Measurements from ENCODE around the gene SYNM. TPM values are rescaled to one million over a fixed set of nuclear protein-coding genes. Genes with fewer than 3 reads are reported as not detected.

Gene SYNM
- total RNA-seq, 1 donor from 2014 or later: 53.2 TPM

- Histone ChIP-seq H3K27ac (ENCODE audit: low read depth, low read length) (peak overlapping the region; percentile 76), H3K4me3 (ENCODE audit: low read length in 3 of 3) (peak overlapping the region in 2 of 3 donors; percentile 4 to 49), H3K4me1 (ENCODE audit: control insufficient read depth in 3 of 3, insufficient read depth in 3 of 3, low read length in 3 of 3) (peaks cover 73 to 94% (median 89%) of the 10 kb centered on the region in 3 donors), H3K9me3 (ENCODE audit: control insufficient read depth in 3 of 3, low read length in 3 of 3) (no peaks in the 10 kb centered on the region), H3K27me3 (ENCODE audit: control insufficient read depth in 3 of 3, insufficient read depth in 3 of 3, low read length in 3 of 3) (no peaks in the 10 kb centered on the region), H3K36me3 (ENCODE audit: control insufficient read depth in 3 of 3, insufficient read depth in 3 of 3, low read length in 3 of 3) (peaks cover 19 to 34% (median 33%) of the 10 kb centered on the region in 3 donors), H3K9ac (ENCODE audit: low read depth in 1 of 3, low read length in 3 of 3) (peak overlapping the region; percentile 54 to 77 (median 66))
These were observed 9.8 kb downstream of the SYNM start for GRCh38 chr15:99114511-99115299.

GRCh38 chr15:99115300-99116215, 10.7 kb downstream of the SYNM start:
- Histone ChIP-seq H3K27ac (ENCODE audit: low read depth, low read length) (peak overlapping the region; percentile 76), H3K9me3 (ENCODE audit: control insufficient read depth in 3 of 3, low read length in 3 of 3) (no peaks in the 10 kb centered on the region), H3K4me3 (ENCODE audit: low read length in 3 of 3) (peak overlapping the region in 1 of 3 donors; percentile 4), H3K9ac (ENCODE audit: low read depth in 1 of 3, low read length in 3 of 3) (peak overlapping the region; percentile 46 to 77 (median 54)), H3K4me1 (ENCODE audit: control insufficient read depth in 3 of 3, insufficient read depth in 3 of 3, low read length in 3 of 3) (peaks cover 74 to 94% (median 89%) of the 10 kb centered on the region in 3 donors), H3K36me3 (ENCODE audit: control insufficient read depth in 3 of 3, insufficient read depth in 3 of 3, low read length in 3 of 3) (peaks cover 24 to 40% (median 38%) of the 10 kb centered on the region in 3 donors), H3K27me3 (ENCODE audit: control insufficient read depth in 3 of 3, insufficient read depth in 3 of 3, low read length in 3 of 3) (no peaks in the 10 kb centered on the region)

- Histone ChIP-seq H3K36me3 (ENCODE audit: control insufficient read depth in 3 of 3, insufficient read depth in 3 of 3, low read length in 3 of 3) (peaks cover 24 to 43% (median 40%) of the 10 kb centered on the region in 3 donors), H3K9ac (ENCODE audit: low read depth in 1 of 3, low read length in 3 of 3) (peak overlapping the region in 2 of 3 donors; percentile 43 to 50), H3K4me1 (ENCODE audit: control insufficient read depth in 3 of 3, insufficient read depth in 3 of 3, low read length in 3 of 3) (peaks cover 71 to 95% (median 88%) of the 10 kb centered on the region in 3 donors), H3K9me3 (ENCODE audit: control insufficient read depth in 3 of 3, low read length in 3 of 3) (no peaks in the 10 kb centered on the region), H3K4me3 (ENCODE audit: low read length in 3 of 3) (no peak overlapping the region), H3K27ac (ENCODE audit: low read depth, low read length) (peak overlapping the region; percentile 59), H3K27me3 (ENCODE audit: control insufficient read depth in 3 of 3, insufficient read depth in 3 of 3, low read length in 3 of 3) (no peaks in the 10 kb centered on the region)
These were observed 12.2 kb downstream of the SYNM start for GRCh38 chr15:99117111-99117510.

GRCh38 chr15:99117563-99118257, 12.8 kb downstream of the SYNM start:
- no peaks in the 10 kb centered on the region for H3K9me3 ChIP-seq (ENCODE audit: control insufficient read depth in 3 of 3, low read length in 3 of 3)
- peak overlapping the region; percentile 59 for H3K27ac ChIP-seq (ENCODE audit: low read depth, low read length)
- H3K9ac ChIP-seq (ENCODE audit: low read depth in 1 of 3, low read length in 3 of 3): peak overlapping the region in 2 of 3 donors; percentile 32 to 50
- no peak overlapping the region for H3K4me3 ChIP-seq (ENCODE audit: low read length in 3 of 3)
- H3K27me3 ChIP-seq (ENCODE audit: control insufficient read depth in 3 of 3, insufficient read depth in 3 of 3, low read length in 3 of 3): no peaks in the 10 kb centered on the region
- peaks cover 71 to 97% (median 88%) of the 10 kb centered on the region in 3 donors for H3K4me1 ChIP-seq (ENCODE audit: control insufficient read depth in 3 of 3, insufficient read depth in 3 of 3, low read length in 3 of 3)
- H3K36me3 ChIP-seq (ENCODE audit: control insufficient read depth in 3 of 3, insufficient read depth in 3 of 3, low read length in 3 of 3): peaks cover 24 to 43% (median 38%) of the 10 kb centered on the region in 3 donors

GRCh38 chr15:99118258-99118632, 13.4 kb downstream of the SYNM start:
- H3K27ac ChIP-seq (ENCODE audit: low read depth, low read length): peak overlapping the region; percentile 59
- no peaks in the 10 kb centered on the region for H3K27me3 ChIP-seq (ENCODE audit: control insufficient read depth in 3 of 3, insufficient read depth in 3 of 3, low read length in 3 of 3)
- H3K36me3 ChIP-seq (ENCODE audit: control insufficient read depth in 3 of 3, insufficient read depth in 3 of 3, low read length in 3 of 3): peaks cover 23 to 43% (median 38%) of the 10 kb centered on the region in 3 donors
- H3K9me3 ChIP-seq (ENCODE audit: control insufficient read depth in 3 of 3, low read length in 3 of 3): no peaks in the 10 kb centered on the region
- H3K4me1 ChIP-seq (ENCODE audit: control insufficient read depth in 3 of 3, insufficient read depth in 3 of 3, low read length in 3 of 3): peaks cover 71 to 97% (median 88%) of the 10 kb centered on the region in 3 donors
- H3K4me3 ChIP-seq (ENCODE audit: low read length in 3 of 3): no peak overlapping the region
- peak overlapping the region in 1 of 3 donors; percentile 50 for H3K9ac ChIP-seq (ENCODE audit: low read depth in 1 of 3, low read length in 3 of 3)

GRCh38 chr15:99118801-99119546, 14.1 kb downstream of the SYNM start:
- no peaks in the 10 kb centered on the region for H3K9me3 ChIP-seq (ENCODE audit: control insufficient read depth in 3 of 3, low read length in 3 of 3)
- peak overlapping the region in 1 of 3 donors; percentile 54 for H3K9ac ChIP-seq (ENCODE audit: low read depth in 1 of 3, low read length in 3 of 3)
- peak overlapping the region; percentile 15 to 41 (median 34) for H3K4me3 ChIP-seq (ENCODE audit: low read length in 3 of 3)
- H3K36me3 ChIP-seq (ENCODE audit: control insufficient read depth in 3 of 3, insufficient read depth in 3 of 3, low read length in 3 of 3): peaks cover 17 to 36% (median 33%) of the 10 kb centered on the region in 3 donors
- H3K4me1 ChIP-seq (ENCODE audit: control insufficient read depth in 3 of 3, insufficient read depth in 3 of 3, low read length in 3 of 3): peaks cover 71 to 95% (median 87%) of the 10 kb centered on the region in 3 donors
- H3K27me3 ChIP-seq (ENCODE audit: control insufficient read depth in 3 of 3, insufficient read depth in 3 of 3, low read length in 3 of 3): no peaks in the 10 kb centered on the region
- H3K27ac ChIP-seq (ENCODE audit: low read depth, low read length): peak overlapping the region; percentile 95

- H3K27me3 ChIP-seq (ENCODE audit: control insufficient read depth in 3 of 3, insufficient read depth in 3 of 3, low read length in 3 of 3): no peaks in the 10 kb centered on the region
- H3K9ac ChIP-seq (ENCODE audit: low read depth in 1 of 3, low read length in 3 of 3): peak overlapping the region in 2 of 3 donors; percentile 32 to 45
- no peaks in the 10 kb centered on the region for H3K9me3 ChIP-seq (ENCODE audit: control insufficient read depth in 3 of 3, low read length in 3 of 3)
- peak overlapping the region in 2 of 3 donors; percentile 38 to 45 for H3K4me3 ChIP-seq (ENCODE audit: low read length in 3 of 3)
- H3K4me1 ChIP-seq (ENCODE audit: control insufficient read depth in 3 of 3, insufficient read depth in 3 of 3, low read length in 3 of 3): peaks cover 72 to 96% (median 87%) of the 10 kb centered on the region in 3 donors
- H3K36me3 ChIP-seq (ENCODE audit: control insufficient read depth in 3 of 3, insufficient read depth in 3 of 3, low read length in 3 of 3): peaks cover 17 to 33% (median 33%) of the 10 kb centered on the region in 3 donors
- H3K27ac ChIP-seq (ENCODE audit: low read depth, low read length): peak overlapping the region; percentile 95
These were observed 15.3 kb downstream of the SYNM start for GRCh38 chr15:99120050-99120777.

GRCh38 chr15:99121207-99121606, 16.3 kb downstream of the SYNM start:
- H3K4me1 ChIP-seq (ENCODE audit: control insufficient read depth in 3 of 3, insufficient read depth in 3 of 3, low read length in 3 of 3): peaks cover 76 to 98% (median 90%) of the 10 kb centered on the region in 3 donors
- H3K9ac ChIP-seq (ENCODE audit: low read depth in 1 of 3, low read length in 3 of 3): peak overlapping the region in 2 of 3 donors; percentile 1 to 34
- H3K9me3 ChIP-seq (ENCODE audit: control insufficient read depth in 3 of 3, low read length in 3 of 3): no peaks in the 10 kb centered on the region
- peaks cover 17 to 33% (median 31%) of the 10 kb centered on the region in 3 donors for H3K36me3 ChIP-seq (ENCODE audit: control insufficient read depth in 3 of 3, insufficient read depth in 3 of 3, low read length in 3 of 3)
- H3K27ac ChIP-seq (ENCODE audit: low read depth, low read length): peak overlapping the region; percentile 95
- H3K4me3 ChIP-seq (ENCODE audit: low read length in 3 of 3): no peak overlapping the region
- H3K27me3 ChIP-seq (ENCODE audit: control insufficient read depth in 3 of 3, insufficient read depth in 3 of 3, low read length in 3 of 3): no peaks in the 10 kb centered on the region

Measured in skeletal muscle tissue (tissue), 4 donors.